HCEC 1CT (cell line): ENCODE measurements around the gene METTL17.
A peak's percentile ranks its signal among the peaks of the same experiment; 100 is the strongest.
"Not testable (repeated sequence)": the region's sequence is repeated elsewhere in the genome, so short reads cannot be mapped to it uniquely, and the experiment has no call there.

ENCODE experiments used
- DNase-seq: peaks from one replicate; pipeline ENCODE4 v3.0.0-alpha.2; 2017

The METTL17 gene

GRCh38 chr14:21025371-21026273, 35.8 kb downstream of the METTL17 start:
- no peak for DNase-seq

GRCh38 chr14:21026274-21026987, 36.7 kb downstream of the METTL17 start:
- no peak for DNase-seq

- DNase-seq: no peak
These were observed 37.2 kb downstream of the METTL17 start for GRCh38 chr14:21026988-21027315.

GRCh38 chr14:21029917-21030316, 40.1 kb downstream of the METTL17 start, which contains the start of gene TPPP2:
TPPP2 (plus strand) TSS chr14:21030217; CDS start chr14:21030582, 365 bp downstream.
- no peak for DNase-seq

GRCh38 chr14:21030531-21030930, 40.8 kb downstream of the METTL17 start:
- no peak for DNase-seq

GRCh38 chr14:21032326-21033132, 42.7 kb downstream of the METTL17 start:
- no peak for DNase-seq

GRCh38 chr14:21033133-21033698, 43.4 kb downstream of the METTL17 start:
- no peak for DNase-seq

GRCh38 chr14:21034707-21035106, 44.9 kb downstream of the METTL17 start, which contains the start of gene RNASE13:
RNASE13 (minus strand) TSS chr14:21034807; CDS start chr14:21034288, 519 bp downstream.
- DNase-seq: no peak

- DNase-seq: no peak
These were observed 47.0 kb downstream of the METTL17 start for GRCh38 chr14:21036751-21037150.

GRCh38 chr14:21037156-21037555, 47.4 kb downstream of the METTL17 start:
- DNase-seq: no peak

- DNase-seq: peak; percentile 2
These were observed 49.0 kb downstream of the METTL17 start for GRCh38 chr14:21038441-21039422.

GRCh38 chr14:21039585-21040369, 50.0 kb downstream of the METTL17 start:
- DNase-seq: peak; percentile 54

- no peak for DNase-seq
These were observed 50.7 kb downstream of the METTL17 start for GRCh38 chr14:21040370-21040925.

GRCh38 chr14:21040941-21041340, 51.2 kb downstream of the METTL17 start:
- not testable (repeated sequence) for DNase-seq

- peak; percentile 6 for DNase-seq
These were observed 52.1 kb downstream of the METTL17 start, which contains the start of gene RNASE7 for GRCh38 chr14:21041676-21042433. RNASE7 (plus strand) TSS chr14:21042362; CDS start chr14:21042993, 631 bp downstream.

GRCh38 chr14:21042918-21043317, 53.1 kb downstream of the METTL17 start:
- DNase-seq: no peak

- DNase-seq: no peak
These were observed 53.7 kb downstream of the METTL17 start for GRCh38 chr14:21043387-21043973.

GRCh38 chr14:21043974-21044618, 54.3 kb downstream of the METTL17 start:
- no peak for DNase-seq
